Hair follicular keratinocyte (primary cell): ENCODE measurements around the gene TEX264. TPM values are rescaled to one million over a fixed set of nuclear protein-coding genes. Genes with fewer than 3 reads are reported as not detected.

Experiments used
- total RNA-seq: library from RNA; depleted of rRNA; stranded (reverse); fragments of >200 nt; gene quantifications from 2 replicates; pipeline ENCODE4 v1.2.3, GENCODE V29; 2015

TEX264 gene
- 78.4 and 96.8 TPM in 2 replicates for total RNA-seq

GRCh38 chr3:51670823-51671733, at the start of gene TEX264:
TSS of gene TEX264 (plus strand) at chr3:51671252. CDS start at chr3:51674305, 3,053 bp downstream.

GRCh38 chr3:51706788-51707731, 36.0 kb downstream of the TEX264 start, which contains the start of gene GRM2:
TSS of gene GRM2 (plus strand) at chr3:51707068. CDS start at chr3:51708984, 1,916 bp downstream.

Other genes with a start within 250 kb of the TEX264 start
- gene DCAF1, start 171.2 kb upstream of the TEX264 start, total RNA-seq = 9.3 and 10.9 TPM in 2 replicates
- gene RAD54L2, start 132.5 kb upstream of the TEX264 start, total RNA-seq = 7.4 and 8.1 TPM in 2 replicates
- gene GRM2, start 35.8 kb downstream of the TEX264 start, total RNA-seq = 0.08 TPM in 2 replicates
- gene IQCF6, start 108.0 kb downstream of the TEX264 start, total RNA-seq = not detected in 2 replicates
- not detected in 2 replicates for gene IQCF2, start 190.4 kb downstream of the TEX264 start, total RNA-seq
- gene IQCF5, start 204.3 kb downstream of the TEX264 start, total RNA-seq = not detected in 2 replicates
- gene IQCF1, start 232.1 kb downstream of the TEX264 start, total RNA-seq = not detected in 2 replicates